SW480 (cell line): ENCODE data around the gene NOPCHAP1.
A peak's percentile ranks its signal among the peaks of the same experiment; 100 is the strongest.
"Not testable (repeated sequence)": the region's sequence is repeated elsewhere in the genome, so short reads cannot be mapped to it uniquely, and the experiment has no call there.

Source experiments
- DNase-seq: peaks from one replicate; pipeline ENCODE4 v3.0.0-alpha.2; 2016; ENCODE audit warnings: low spot score

NOPCHAP1 gene

GRCh38 chr12:104964856-104965205 lies 21.3 kb upstream of the NOPCHAP1 start:
- DNase-seq, result no peak

DNA sequence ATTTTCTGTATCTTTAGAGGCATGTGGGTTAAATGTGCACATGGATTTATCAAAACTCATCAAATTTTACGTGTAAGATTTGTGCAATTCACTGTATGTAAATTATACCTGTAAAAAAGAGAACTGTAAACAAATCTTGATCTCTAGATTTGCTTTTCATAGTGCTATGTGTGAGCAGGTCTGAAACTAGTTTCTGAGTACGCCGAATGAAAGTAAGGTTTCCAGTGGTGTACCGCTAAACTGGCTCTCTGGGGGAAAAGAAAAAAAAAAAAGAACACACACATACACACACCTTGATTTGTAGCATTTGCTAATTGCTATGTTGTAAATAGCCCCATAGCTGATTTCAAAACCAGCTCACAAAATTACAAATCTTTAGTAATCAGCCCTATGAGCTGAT lies 19.4 kb upstream of the NOPCHAP1 start:
- DNase-seq, result no peak

GRCh38 chr12:104969343-104969742 lies 16.8 kb upstream of the NOPCHAP1 start:
- DNase-seq, result no peak

DNA sequence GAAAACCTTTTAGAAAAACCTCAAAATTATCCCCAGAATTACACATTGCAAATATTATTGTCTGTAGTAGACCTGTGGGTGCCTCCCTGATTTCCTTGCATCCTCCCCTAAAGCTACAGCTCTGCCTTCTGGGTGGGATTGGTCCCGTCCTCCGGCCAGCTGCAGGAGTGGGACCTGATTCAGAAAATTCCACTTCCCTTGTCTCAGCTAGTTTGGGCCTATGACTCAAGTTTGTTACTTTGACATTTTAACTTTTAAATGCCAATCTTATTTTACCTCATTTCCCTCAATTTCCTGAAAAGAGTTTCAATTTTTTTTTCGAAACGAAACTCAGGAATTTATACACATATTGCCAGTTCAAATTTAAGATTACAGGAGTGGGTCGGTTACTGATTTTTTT lies 14.8 kb upstream of the NOPCHAP1 start:
- DNase-seq, result no peak

DNA sequence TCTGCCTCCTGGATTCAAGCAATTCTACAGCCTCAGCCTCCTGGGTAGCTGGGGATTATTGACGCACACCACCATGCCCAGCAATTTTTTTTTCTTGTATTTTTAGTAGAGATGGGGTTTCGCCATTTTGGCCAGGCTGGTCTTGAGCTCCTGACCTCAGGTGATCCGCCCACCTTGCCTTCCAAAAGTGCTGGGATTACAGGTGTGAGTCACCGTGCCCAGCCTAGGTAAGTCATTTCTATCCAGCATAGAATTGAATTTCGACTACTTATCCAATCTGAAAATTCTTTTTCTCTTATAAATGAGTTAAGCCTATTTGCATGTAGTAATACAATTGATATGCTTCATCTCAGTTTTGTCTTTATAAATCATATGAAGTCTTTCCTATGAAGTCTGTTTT lies 12.9 kb upstream of the NOPCHAP1 start:
- no peak for DNase-seq

GRCh38 chr12:104974626-104975290 lies 11.4 kb upstream of the NOPCHAP1 start:
- no peak for DNase-seq

GRCh38 chr12:104975587-104976343 lies 10.4 kb upstream of the NOPCHAP1 start:
- no peak for DNase-seq

DNA sequence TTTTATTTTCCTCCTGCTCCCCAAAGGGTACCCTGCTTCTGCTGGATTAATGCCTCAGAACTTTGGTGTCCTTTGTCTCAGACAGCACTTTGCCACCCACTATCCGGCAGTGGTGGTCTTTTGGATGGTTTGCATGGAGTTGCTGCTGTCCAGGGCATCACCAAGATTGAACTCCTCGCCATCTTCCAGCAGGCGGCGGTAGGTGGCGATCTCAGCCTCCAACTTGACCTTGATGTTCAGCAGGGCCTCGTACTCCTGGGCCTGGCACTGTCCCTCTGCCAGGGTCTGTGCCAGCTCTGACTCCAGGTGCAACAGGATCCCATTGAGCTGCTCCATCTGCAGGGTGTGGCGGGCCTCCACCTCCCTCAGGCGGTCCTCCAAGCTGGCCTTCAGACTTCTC lies 9.4 kb upstream of the NOPCHAP1 start:
- DNase-seq, result no peak

DNA sequence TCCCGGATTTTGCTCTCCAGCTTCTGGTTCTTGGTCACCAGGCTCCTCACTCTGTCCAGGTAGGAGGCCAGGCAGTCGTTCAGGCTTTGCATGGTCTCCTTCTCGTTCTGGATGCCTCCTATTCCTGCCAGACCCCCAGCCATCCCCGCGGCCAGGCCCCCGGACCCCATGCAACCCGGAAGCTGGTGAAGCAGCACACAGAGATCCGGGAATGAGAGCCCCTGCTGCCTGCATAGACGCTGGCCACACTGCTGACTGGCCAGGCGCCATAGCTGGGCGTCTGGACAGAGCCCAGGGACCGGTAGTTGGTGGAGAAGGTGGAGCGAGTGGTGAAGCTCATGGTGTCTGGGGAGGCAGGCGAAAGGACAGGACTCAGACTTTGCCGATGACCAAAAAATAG lies 8.4 kb upstream of the NOPCHAP1 start:
- not testable (repeated sequence) for DNase-seq

GRCh38 chr12:104985206-104985605 lies 910 bp upstream of the NOPCHAP1 start:
- no peak for DNase-seq

DNA sequence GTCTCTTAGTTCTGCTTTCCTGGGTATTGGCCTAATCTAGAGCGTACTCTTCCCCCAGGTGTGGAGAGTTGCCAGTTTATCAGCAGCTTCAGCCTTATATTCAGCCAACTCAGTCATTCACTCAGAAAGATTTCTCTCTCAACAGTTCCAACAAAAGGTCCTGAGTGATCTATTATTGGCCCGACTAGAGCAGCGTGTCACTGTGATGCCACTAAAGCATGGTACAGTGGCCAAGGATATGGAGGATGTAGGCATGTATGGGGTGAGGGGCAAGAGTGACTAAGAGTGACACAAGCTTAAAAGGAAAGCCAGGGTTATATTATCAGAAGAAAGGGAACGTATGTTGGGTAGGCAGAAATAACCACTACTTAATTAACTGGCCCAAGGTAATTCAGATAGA lies 4.8 kb downstream of the NOPCHAP1 start:
- DNase-seq, result no peak

DNA sequence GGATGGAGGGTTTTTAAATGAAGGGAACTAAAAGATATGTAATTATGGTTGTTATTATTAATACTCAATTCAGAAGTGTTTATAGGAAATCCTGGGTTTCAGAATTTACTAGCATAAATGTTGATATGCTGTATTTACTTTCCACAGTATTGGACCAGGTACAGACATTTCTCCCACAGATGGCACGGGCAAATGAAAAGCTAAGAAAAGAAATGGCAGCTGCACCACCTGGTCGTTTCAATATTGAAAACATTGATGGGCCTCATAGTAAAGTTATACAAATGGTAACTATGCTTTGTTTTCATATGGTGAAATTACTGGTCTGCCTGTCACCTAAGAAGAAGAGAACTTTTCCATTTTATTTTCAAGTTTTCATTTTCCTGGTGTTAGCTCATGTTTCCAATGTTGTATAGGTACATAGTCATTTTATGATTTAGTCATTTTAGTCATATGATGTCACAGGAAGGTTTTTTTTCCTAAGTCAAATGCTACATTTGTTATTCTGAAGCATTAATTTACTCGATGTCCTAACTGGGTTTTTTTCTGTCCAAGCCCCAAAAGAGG lies 5.5 kb downstream of the NOPCHAP1 start:
- no peak for DNase-seq

DNA sequence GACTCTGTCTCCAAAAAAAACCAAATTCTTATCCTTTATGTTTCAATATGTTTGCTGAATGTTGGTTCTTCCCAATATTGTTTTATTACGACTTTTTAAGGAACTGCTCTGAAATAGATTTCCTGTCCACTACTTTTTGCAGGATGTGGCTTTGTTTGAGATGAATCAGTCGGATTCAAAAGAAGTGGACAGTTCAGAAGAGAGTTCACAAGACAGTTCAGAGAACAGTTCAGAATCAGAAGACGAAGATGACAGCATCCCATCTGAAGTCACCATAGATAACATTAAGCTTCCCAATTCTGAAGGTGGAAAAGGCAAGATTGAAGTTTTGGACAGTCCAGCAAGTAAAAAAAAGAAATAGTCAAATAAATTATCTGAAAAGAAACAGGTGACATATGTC lies 8.2 kb downstream of the NOPCHAP1 start:
- no peak for DNase-seq

GRCh38 chr12:104997541-104997940 lies 11.4 kb downstream of the NOPCHAP1 start:
- DNase-seq, result no peak

DNA sequence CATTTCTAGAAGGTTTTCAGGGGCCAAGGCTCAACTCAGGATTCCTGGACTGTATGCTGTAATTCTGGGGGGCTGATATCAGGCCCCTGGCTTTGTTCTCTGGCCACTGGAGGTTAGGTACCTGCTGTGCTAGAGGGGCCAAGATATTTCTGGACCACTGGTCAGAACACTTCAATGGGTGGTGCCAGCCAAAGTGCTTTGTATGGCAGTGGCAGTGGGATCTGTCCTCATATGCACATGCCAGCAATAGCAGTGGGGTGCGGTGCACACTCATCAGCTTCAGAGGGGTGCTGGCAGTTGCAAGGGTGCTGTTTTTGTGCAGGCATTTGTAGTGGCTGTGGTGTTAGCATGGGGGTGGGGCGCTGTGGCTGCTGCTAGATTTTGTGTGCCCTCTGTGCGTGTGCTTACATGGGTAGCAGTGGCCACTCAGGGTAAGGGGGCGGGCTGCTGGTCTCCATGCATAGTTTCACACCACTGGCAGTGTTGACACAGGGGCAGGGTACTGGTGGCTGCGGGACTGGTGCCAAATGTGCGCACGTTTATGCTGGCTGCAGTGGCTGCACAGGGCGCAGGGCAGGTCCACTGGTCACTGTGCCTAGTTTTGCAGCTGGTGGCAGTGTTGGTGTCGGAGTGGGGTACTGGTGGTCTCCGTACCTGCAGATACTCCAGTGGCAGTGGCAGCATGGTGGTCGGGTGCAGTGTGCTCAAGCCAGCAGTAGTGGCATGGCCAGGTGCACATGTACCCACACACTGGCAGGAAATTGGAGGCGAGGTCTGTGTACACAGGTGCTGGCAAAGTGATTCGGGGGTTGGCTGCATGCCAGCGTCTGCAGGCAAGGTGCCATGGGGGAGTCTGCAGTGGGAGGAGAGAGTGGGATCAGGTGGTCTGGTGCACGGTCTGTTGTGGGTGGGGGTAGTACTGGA lies 12.6 kb downstream of the NOPCHAP1 start:
- no peak for DNase-seq

DNA sequence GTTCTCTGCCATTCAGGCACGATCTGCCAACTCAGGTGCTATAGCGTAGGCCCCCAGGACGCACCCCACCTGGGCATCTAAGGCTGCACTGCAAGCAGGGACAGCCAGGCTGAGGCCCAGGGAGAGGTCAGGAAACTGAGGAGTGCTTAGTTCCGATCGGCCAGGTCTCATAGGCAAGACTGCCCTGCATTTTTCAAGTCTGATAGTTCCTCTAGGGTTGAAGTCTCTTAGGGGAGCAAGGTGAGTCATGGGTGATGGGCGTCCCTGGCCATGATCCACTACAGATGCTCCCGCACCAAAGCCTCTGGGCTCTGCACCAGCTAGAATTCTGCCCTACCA lies 13.2 kb downstream of the NOPCHAP1 start:
- DNase-seq, result no peak

DNA sequence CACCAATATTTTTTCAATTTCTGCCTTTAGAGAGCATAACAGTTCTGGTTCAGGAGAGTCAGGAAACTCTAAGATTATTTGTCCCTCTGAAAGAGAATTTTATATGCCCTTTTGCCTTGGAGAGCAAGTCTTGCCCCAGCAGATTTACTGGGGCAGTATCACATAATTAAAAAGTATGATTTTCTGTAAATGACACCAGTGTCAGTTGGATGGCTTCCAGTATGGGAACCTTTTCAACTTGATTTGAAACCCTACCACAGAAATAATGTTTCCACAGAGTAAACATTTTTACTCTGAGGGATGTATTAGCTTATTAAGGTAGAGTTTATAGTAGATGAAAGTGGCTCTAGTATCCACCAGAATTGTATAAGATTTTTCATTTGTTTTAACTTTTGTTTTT lies 15.4 kb downstream of the NOPCHAP1 start:
- no peak for DNase-seq

DNA sequence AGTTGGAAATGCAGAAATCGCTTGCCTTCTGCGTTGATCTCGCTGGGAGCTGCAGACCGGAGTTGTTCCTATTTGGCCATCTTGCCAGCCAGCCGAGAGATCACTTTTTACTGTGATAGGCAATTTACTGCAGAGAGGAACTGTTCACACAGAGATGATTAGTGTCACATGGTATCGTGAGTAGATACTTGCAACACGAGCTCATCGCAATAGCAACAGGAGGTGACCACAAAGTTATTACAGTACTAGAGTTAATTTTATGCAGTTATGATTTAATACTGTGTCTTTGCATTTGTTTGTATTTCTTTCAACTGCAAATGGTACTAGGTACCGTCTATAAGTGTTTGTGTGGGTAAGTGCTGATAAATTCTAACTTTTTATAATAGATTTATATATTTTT lies 27.8 kb downstream of the NOPCHAP1 start:
- peak; percentile 11 for DNase-seq

DNA sequence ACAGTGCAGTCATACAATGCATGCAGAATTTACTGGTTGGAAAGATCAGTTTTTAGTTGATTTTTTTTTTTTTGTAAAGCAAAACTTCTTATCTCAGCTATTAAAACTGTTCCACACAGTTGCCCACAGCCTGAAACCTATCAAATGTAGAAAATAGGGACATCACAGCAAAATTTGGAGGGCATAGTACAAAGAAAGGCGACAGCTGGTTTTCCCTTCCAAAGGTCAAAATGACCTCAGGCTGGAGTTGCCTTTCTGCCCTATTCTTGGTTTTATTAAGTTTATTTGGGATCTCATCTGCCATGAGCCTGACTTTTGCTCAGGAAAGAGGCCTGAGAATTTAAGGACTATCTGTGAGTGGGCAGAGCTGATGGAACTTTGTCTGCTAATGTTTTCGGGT lies 28.5 kb downstream of the NOPCHAP1 start:
- no peak for DNase-seq

DNA sequence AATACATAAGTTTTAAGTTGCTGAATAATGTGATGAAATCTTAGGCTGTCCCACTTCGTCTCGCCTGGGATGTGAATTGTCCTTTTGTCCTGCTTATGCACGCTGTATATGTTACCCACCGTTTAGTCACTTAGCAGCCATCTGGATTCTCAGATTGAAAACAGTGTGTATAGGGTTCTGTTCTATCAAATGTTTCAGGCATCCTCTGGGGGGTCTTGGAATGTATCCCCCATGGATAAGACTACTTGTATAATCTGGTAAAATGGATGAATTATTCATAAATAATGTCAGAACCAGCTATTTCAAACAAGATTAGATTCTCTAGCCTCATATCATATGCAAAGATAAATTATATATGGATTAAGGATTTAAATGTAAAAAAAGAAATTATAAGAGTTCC lies 29.4 kb downstream of the NOPCHAP1 start:
- DNase-seq, result no peak

DNA sequence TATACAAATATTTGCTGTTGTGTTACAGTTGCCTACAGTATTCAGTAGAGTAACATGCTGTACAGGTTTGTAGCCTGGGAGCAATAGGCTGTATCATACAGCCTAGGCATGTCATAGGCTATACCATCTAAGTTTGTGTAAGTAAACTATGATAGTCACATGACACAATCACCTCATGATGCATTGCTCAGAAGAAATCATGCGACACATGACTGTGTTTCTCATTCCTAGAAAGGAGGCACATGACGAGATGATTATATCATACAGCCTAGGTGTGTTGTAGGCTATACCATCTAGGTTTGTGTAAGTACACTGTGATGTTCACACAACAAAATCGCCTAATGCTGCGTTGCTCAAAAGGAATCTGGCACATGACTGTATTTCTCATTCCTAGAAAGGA lies 31.9 kb downstream of the NOPCHAP1 start:
- DNase-seq, result no peak

- no peak for DNase-seq
These were observed 32.7 kb downstream of the NOPCHAP1 start for GRCh38 chr12:105018776-105019175.
